Caco-2 (cell line): ENCODE measurements around the gene UMAD1. TPM values are rescaled to one million over a fixed set of nuclear protein-coding genes. Genes with fewer than 3 reads are reported as not detected.

ENCODE experiments used
- BruUV-seq: library from RNA; stranded (reverse); fragments of 400-500 nt; replicated peaks from 2 replicates; lab custom pipeline; 2021; lab: Mats Ljungman, UMichigan
- CTCF ChIA-PET: fragments of 300-600 bp; sonication (Branson Sonifier 250); formaldehyde crosslinking; loops from one replicate; lab custom pipeline; 2022; ENCODE audit warnings: antibody characterized with exemption; lab: Charles Lee
- POLR2A ChIA-PET: fragments of 300-600 bp; sonication (Branson Sonifier 250); formaldehyde crosslinking; loops from one replicate; lab custom pipeline; 2022; ENCODE audit warnings: antibody characterized with exemption; lab: Charles Lee
- DNase-seq, 2 experiments: peaks; one replicate each; pipeline versions ENCODE4 v3.0.0 to v3.0.0-alpha.2; 2020 to 2022
- H3K27me3 ChIP-seq: replicated peaks from 2 replicates; pipeline ENCODE4 v1.6.0; 2011; ENCODE audit warnings: low read length; ENCODE audit not compliant: control insufficient read depth, insufficient read depth
- H3K36me3 ChIP-seq: 2 replicates; pipeline ENCODE4 v1.5.1; 2011; ENCODE audit warnings: low read length; ENCODE audit not compliant: control insufficient read depth, insufficient read depth
- H3K4me1 ChIP-seq: fragments of 250-450 bp; sonication (Bioruptor Pico); 2 replicates; pipeline ENCODE4 v1.5.1; 2020; ENCODE audit warnings: mild to moderate bottlenecking
- H3K4me3 ChIP-seq: 2 replicates; pipeline ENCODE4 v1.5.1; 2011; ENCODE audit warnings: low read depth, mild to moderate bottlenecking, control low read depth, low read length
- H3K9me3 ChIP-seq: fragments of 250-450 bp; sonication (Bioruptor Pico); 2 replicates; pipeline ENCODE4 v1.5.1; 2020; ENCODE audit warnings: mild to moderate bottlenecking, moderate library complexity
- H3K27ac Mint-ChIP-seq: one replicate; pipeline ENCODE4 v1.8.0; 2022; ENCODE audit warnings: mixed read lengths; ENCODE audit not compliant: unreplicated experiment
- H3K27me3 Mint-ChIP-seq: one replicate; pipeline ENCODE4 v1.8.0; 2022; ENCODE audit warnings: mixed read lengths; ENCODE audit not compliant: insufficient read depth, unreplicated experiment
- H3K36me3 Mint-ChIP-seq: one replicate; pipeline ENCODE4 v1.8.0; 2022; ENCODE audit warnings: mild to moderate bottlenecking, mixed read lengths; ENCODE audit not compliant: insufficient read depth, unreplicated experiment
- H3K4me1 Mint-ChIP-seq: one replicate; pipeline ENCODE4 v1.8.0; 2022; ENCODE audit warnings: low read depth, mixed read lengths; ENCODE audit not compliant: unreplicated experiment
- H3K4me3 Mint-ChIP-seq: one replicate; pipeline ENCODE4 v1.8.0; 2022; ENCODE audit warnings: mild to moderate bottlenecking, moderate library complexity, mixed read lengths; ENCODE audit not compliant: unreplicated experiment
- H3K9me3 Mint-ChIP-seq: one replicate; pipeline ENCODE4 v1.8.0; 2022; ENCODE audit warnings: mixed read lengths; ENCODE audit not compliant: unreplicated experiment
- CTCF ChIP-seq, 2 experiments: fragments of 200-600 bp in 1 of 2; IDR thresholded peaks; 1 replicate in 1 of 2; 2 replicates in 1 of 2; pipeline versions ENCODE4 v1.5.1 to v1.8.0; 2011 to 2022; ENCODE audit warnings: antibody characterized with exemption in 1 of 2, control low read depth in 1 of 2, inconsistent platforms in 1 of 2, low read depth in 1 of 2, low read length in 1 of 2, mild to moderate bottlenecking in 1 of 2, moderate library complexity in 1 of 2; ENCODE audit not compliant: insufficient read depth in 1 of 2, severe bottlenecking in 1 of 2, unreplicated experiment in 1 of 2
- intact Hi-C: fragments of 100-400 bp; cut with micrococcal nuclease; formaldehyde crosslinking; loops from one replicate; pipeline ENCODE4 v1.10.0; 2022; ENCODE audit not compliant: unreplicated experiment
- total RNA-seq: library from RNA; stranded (reverse); gene quantifications from 2 replicates; pipeline ENCODE4 v1.2.3, GENCODE V29; 2022

UMAD1 gene
- total RNA-seq, 1 experiment from 2014 or later: 20.0 TPM

- no peak for TF ChIP-seq CTCF (IDR thresholded peaks at IDR 0.05; ENCODE audit: insufficient read depth in 1 of 2, low read depth in 1 of 2, low read length in 1 of 2, severe bottlenecking in 1 of 2, unreplicated experiment in 1 of 2)
- no peak for DNase-seq
- Histone ChIP-seq H3K4me1 (no peaks in the 10 kb centered on the region), H3K4me3 (no peak overlapping the region), H3K9me3 (no peaks in the 10 kb centered on the region), H3K36me3 (no peaks in the 10 kb centered on the region), H3K27me3 (no peaks in the 10 kb centered on the region)
- Mint-ChIP-seq H3K4me3 (no peak overlapping the region), H3K27ac (no peak overlapping the region), H3K27me3 (no peaks in the 10 kb centered on the region), H3K9me3 (no peaks in the 10 kb centered on the region), H3K36me3 (no peaks in the 10 kb centered on the region), H3K4me1 (no peaks in the 10 kb centered on the region)
- ChIA-PET CTCF (no interaction called here), POLR2A (no interaction called here)
- intact Hi-C loops: no loop called here
- no TSS peak for BruUV-seq
Observed at GRCh38 chr7:7882888-7883287, 242.3 kb downstream of the UMAD1 start.

GRCh38 chr7:7883394-7883793 lies 242.8 kb downstream of the UMAD1 start:
- Histone ChIP-seq H3K4me3 (no peak overlapping the region), H3K4me1 (no peaks in the 10 kb centered on the region), H3K9me3 (no peaks in the 10 kb centered on the region), H3K27me3 (no peaks in the 10 kb centered on the region), H3K36me3 (no peaks in the 10 kb centered on the region)
- DNase-seq: no peak
- TF ChIP-seq CTCF (IDR thresholded peaks at IDR 0.05; ENCODE audit: insufficient read depth in 1 of 2, low read depth in 1 of 2, low read length in 1 of 2, severe bottlenecking in 1 of 2, unreplicated experiment in 1 of 2): no peak
- ChIA-PET POLR2A (no interaction called here), CTCF (no interaction called here)
- Mint-ChIP-seq H3K9me3 (no peaks in the 10 kb centered on the region), H3K27me3 (no peaks in the 10 kb centered on the region), H3K36me3 (no peaks in the 10 kb centered on the region), H3K4me1 (no peaks in the 10 kb centered on the region), H3K27ac (no peak overlapping the region), H3K4me3 (no peak overlapping the region)
- no TSS peak for BruUV-seq
- intact Hi-C loops: no loop called here

GRCh38 chr7:7884855-7885254 lies 244.3 kb downstream of the UMAD1 start:
- Histone ChIP-seq H3K4me1 (no peaks in the 10 kb centered on the region), H3K27me3 (no peaks in the 10 kb centered on the region), H3K36me3 (no peaks in the 10 kb centered on the region), H3K9me3 (no peaks in the 10 kb centered on the region), H3K4me3 (no peak overlapping the region)
- no TSS peak for BruUV-seq
- no peaks in the 10 kb centered on the region for H3K27me3 Mint-ChIP-seq
- TF ChIP-seq CTCF (IDR thresholded peaks at IDR 0.05; ENCODE audit: insufficient read depth in 1 of 2, low read depth in 1 of 2, low read length in 1 of 2, severe bottlenecking in 1 of 2, unreplicated experiment in 1 of 2): no peak
- intact Hi-C loops: no loop called here
- H3K9me3 Mint-ChIP-seq: no peaks in the 10 kb centered on the region
- POLR2A ChIA-PET: no interaction called here
- no peak overlapping the region for H3K4me3 Mint-ChIP-seq
- CTCF ChIA-PET: no interaction called here
- DNase-seq: no peak
- no peak overlapping the region for H3K27ac Mint-ChIP-seq
- no peaks in the 10 kb centered on the region for H3K4me1 Mint-ChIP-seq
- H3K36me3 Mint-ChIP-seq: no peaks in the 10 kb centered on the region
